ENCODE measurements around the gene DCAF6.

DCAF6 gene

DNA sequence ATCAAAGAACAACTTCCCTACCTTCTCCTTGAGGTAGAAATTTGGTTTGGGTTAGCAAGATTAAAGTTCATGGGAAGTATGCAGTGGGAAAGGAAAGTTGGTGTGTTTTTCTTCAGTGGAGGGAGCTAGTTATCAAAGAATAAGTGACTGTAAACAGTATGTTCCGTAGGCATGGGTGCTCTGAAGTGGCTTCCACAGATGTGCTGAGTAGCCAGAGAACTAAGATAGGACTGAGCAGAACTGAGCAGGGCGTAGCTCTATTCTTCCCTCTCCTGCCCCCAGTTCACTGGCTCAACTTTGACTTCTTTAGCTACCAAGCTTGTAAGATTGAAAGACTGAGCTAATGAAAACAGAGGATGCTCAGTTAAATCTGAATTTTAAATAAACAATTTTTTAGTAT lies 26.0 kb upstream of the DCAF6 start:
- Mint-ChIP-seq H3K27ac (no peak overlapping the region), H3K4me3 (no peak overlapping the region), H3K9me3 (peaks cover 34% of the 10 kb centered on the region), H3K36me3 (ENCODE audit: low read depth) (peaks cover 30% of the 10 kb centered on the region), H3K27me3 (ENCODE audit: low read depth, poor library complexity) (peaks cover 2% of the 10 kb centered on the region), H3K4me1 (peaks cover 10% of the 10 kb centered on the region)
- no peak for TF ChIP-seq CTCF (IDR thresholded peaks at IDR 0.05)
- DNase-seq = no peak

- Mint-ChIP-seq H3K9me3 (peaks cover 34% of the 10 kb centered on the region), H3K27ac (no peak overlapping the region), H3K4me3 (no peak overlapping the region), H3K36me3 (ENCODE audit: low read depth) (peaks cover 38% of the 10 kb centered on the region), H3K4me1 (peaks cover 6% of the 10 kb centered on the region), H3K27me3 (ENCODE audit: low read depth, poor library complexity) (peaks cover 5% of the 10 kb centered on the region)
- DNase-seq = no peak
- no peak for TF ChIP-seq CTCF (IDR thresholded peaks at IDR 0.05)
These were observed 25.1 kb upstream of the DCAF6 start for GRCh38 chr1:167911413-167911812.

- peaks cover 6% of the 10 kb centered on the region for H3K4me1 Mint-ChIP-seq
- H3K27ac Mint-ChIP-seq = no peak overlapping the region
- H3K27me3 Mint-ChIP-seq (ENCODE audit: low read depth, poor library complexity) = peaks cover 5% of the 10 kb centered on the region
- H3K4me3 Mint-ChIP-seq = no peak overlapping the region
- no peak for DNase-seq
- peaks cover 34% of the 10 kb centered on the region for H3K9me3 Mint-ChIP-seq
- no peak for TF ChIP-seq CTCF (IDR thresholded peaks at IDR 0.05)
- H3K36me3 Mint-ChIP-seq (ENCODE audit: low read depth) = peaks cover 45% of the 10 kb centered on the region
These were observed 24.2 kb upstream of the DCAF6 start for GRCh38 chr1:167912294-167912693.

GRCh38 chr1:167913895-167914496 lies 22.5 kb upstream of the DCAF6 start, which contains the start of gene ADCY10:
ADCY10 (minus strand) TSS chr1:167914134; CDS start chr1:167905140, 8,994 bp downstream.
- Mint-ChIP-seq H3K27me3 (ENCODE audit: low read depth, poor library complexity) (peaks cover 5% of the 10 kb centered on the region), H3K9me3 (peaks cover 28% of the 10 kb centered on the region), H3K4me1 (peaks cover 6% of the 10 kb centered on the region), H3K4me3 (no peak within 1 kb of the TSS), H3K36me3 (ENCODE audit: low read depth) (peaks cover 53% of the 10 kb centered on the region), H3K27ac (no peak within 1 kb of the TSS)
- TF ChIP-seq CTCF (IDR thresholded peaks at IDR 0.05) = no peak
- DNase-seq = no peak

GRCh38 chr1:167915569-167915968 lies 20.9 kb upstream of the DCAF6 start:
- Mint-ChIP-seq H3K27ac (no peak overlapping the region), H3K4me3 (no peak overlapping the region), H3K36me3 (ENCODE audit: low read depth) (peaks cover 41% of the 10 kb centered on the region), H3K27me3 (ENCODE audit: low read depth, poor library complexity) (peaks cover 2% of the 10 kb centered on the region), H3K4me1 (peaks cover 6% of the 10 kb centered on the region), H3K9me3 (peaks cover 13% of the 10 kb centered on the region)
- TF ChIP-seq CTCF (IDR thresholded peaks at IDR 0.05) = no peak
- DNase-seq = no peak
